ENCODE measurements around the gene DEPP1. TPM values are rescaled to one million over a fixed set of nuclear protein-coding genes. Genes with fewer than 3 reads are reported as not detected.

DEPP1 gene
- total and polyA plus RNA-seq, 10 of the 15 experiments (the other 5 are each of a cell fraction or from before 2014, with no cell fraction given) = 1.7 to 12.1 (median 7.3) TPM

DNA sequence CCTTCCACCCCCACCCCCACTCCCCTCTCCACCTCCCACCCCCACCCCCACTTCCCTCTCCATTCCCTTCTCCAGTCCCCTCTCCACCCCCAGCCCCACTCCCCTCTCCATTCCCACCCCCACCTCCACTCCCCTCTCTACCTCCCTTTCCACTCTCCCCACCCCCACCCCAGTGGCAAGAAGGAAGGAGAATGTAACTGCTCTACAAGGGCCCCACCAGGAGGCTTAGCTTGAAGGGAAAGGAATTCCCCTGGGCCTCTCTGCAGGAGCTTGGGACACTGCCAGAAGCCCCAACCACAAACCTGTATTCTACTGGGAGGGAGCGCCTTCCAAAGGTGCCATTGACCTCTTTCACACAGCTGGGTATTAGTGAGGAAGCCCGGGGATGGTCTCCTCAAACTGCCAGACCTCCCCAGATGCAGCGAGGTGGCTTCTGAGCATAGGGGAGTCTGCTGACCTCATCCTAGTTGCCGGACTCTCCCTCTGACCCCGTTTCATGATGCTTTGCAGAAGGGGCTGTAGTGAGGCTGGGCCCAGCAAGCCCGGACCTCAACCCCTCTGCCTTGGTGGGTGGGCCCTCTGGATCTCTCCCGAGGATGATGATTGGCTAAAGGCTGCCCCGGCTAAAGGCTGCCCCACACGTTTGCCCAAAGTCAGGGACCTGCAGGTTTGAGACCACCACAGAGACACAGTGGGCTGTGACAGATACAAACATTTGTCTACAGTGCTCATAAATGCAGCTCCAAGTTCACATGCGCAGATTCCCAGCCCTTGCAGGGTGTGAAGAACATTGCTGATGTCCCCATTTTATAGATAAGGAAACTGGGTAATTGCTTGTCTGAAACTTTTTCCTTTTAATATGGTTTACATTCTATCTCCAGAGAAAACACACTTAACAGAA lies 2.9 kb downstream of the DEPP1 start (continued):
- TF ChIP-seq, protein P1, sequence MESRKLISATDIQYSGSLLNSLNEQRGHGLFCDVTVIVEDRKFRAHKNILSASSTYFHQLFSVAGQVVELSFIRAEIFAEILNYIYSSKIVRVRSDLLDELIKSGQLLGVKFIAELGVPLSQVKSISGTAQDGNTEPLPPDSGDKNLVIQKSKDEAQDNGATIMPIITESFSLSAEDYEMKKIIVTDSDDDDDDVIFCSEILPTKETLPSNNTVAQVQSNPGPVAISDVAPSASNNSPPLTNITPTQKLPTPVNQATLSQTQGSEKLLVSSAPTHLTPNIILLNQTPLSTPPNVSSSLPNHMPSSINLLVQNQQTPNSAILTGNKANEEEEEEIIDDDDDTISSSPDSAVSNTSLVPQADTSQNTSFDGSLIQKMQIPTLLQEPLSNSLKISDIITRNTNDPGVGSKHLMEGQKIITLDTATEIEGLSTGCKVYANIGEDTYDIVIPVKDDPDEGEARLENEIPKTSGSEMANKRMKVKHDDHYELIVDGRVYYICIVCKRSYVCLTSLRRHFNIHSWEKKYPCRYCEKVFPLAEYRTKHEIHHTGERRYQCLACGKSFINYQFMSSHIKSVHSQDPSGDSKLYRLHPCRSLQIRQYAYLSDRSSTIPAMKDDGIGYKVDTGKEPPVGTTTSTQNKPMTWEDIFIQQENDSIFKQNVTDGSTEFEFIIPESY (IDR thresholded peaks at IDR 0.05) = no peak
- TF ChIP-seq HDAC6 (IDR thresholded peaks at IDR 0.05; ENCODE audit: unreplicated experiment) = no peak
- TF ChIP-seq, protein P2, sequence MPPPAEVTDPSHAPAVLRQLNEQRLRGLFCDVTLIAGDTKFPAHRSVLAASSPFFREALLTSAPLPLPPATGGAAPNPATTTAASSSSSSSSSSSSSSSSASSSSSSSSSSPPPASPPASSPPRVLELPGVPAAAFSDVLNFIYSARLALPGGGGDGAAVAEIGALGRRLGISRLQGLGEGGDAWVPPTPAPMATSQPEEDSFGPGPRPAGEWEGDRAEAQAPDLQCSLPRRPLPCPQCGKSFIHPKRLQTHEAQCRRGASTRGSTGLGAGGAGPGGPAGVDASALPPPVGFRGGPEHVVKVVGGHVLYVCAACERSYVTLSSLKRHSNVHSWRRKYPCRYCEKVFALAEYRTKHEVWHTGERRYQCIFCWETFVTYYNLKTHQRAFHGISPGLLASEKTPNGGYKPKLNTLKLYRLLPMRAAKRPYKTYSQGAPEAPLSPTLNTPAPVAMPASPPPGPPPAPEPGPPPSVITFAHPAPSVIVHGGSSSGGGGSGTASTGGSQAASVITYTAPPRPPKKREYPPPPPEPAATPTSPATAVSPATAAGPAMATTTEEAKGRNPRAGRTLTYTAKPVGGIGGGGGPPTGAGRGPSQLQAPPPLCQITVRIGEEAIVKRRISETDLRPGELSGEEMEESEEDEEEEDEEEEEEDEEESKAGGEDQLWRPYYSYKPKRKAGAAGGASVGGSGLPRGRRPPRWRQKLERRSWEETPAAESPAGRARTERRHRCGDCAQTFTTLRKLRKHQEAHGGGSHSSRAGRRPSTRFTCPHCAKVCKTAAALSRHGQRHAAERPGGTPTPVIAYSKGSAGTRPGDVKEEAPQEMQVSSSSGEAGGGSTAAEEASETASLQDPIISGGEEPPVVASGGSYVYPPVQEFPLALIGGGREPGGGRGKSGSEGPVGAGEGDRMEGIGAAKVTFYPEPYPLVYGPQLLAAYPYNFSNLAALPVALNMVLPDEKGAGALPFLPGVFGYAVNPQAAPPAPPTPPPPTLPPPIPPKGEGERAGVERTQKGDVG (CRISPR knock-in tag; IDR thresholded peaks at IDR 0.05) = no peak
- TF ChIP-seq TAF1 (IDR thresholded peaks at IDR 0.05; ENCODE audit: borderline replicate concordance, low read depth, low read length) = no peak
- TF ChIP-seq, protein P3, sequence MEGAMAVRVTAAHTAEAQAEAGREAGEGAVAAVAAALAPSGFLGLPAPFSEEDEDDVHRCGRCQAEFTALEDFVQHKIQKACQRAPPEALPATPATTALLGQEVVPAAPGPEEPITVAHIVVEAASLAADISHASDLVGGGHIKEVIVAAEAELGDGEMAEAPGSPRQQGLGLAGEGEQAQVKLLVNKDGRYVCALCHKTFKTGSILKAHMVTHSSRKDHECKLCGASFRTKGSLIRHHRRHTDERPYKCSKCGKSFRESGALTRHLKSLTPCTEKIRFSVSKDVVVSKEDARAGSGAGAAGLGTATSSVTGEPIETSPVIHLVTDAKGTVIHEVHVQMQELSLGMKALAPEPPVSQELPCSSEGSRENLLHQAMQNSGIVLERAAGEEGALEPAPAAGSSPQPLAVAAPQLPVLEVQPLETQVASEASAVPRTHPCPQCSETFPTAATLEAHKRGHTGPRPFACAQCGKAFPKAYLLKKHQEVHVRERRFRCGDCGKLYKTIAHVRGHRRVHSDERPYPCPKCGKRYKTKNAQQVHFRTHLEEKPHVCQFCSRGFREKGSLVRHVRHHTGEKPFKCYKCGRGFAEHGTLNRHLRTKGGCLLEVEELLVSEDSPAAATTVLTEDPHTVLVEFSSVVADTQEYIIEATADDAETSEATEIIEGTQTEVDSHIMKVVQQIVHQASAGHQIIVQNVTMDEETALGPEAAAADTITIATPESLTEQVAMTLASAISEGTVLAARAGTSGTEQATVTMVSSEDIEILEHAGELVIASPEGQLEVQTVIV (IDR thresholded peaks at IDR 0.05; ENCODE audit: borderline replicate concordance, partially characterized antibody) = no peak
- TF ChIP-seq EED (IDR thresholded peaks at IDR 0.05; ENCODE audit: low read depth) = peak; percentile 51
- no peak for TF ChIP-seq RB1 (IDR thresholded peaks at IDR 0.05; ENCODE audit: borderline replicate concordance)
- TF ChIP-seq NFXL1 (IDR thresholded peaks at IDR 0.05; ENCODE audit: borderline replicate concordance) = no peak
- TF ChIP-seq BHLHE40 (IDR thresholded peaks at IDR 0.05; ENCODE audit: borderline replicate concordance in 1 of 2, low read depth in 2 of 2, low read length in 1 of 2) = 0 out of 4 replicates have a peak, but pooled peaks of 1 of the 2 experiments have one; percentile 25
- TF ChIP-seq SREBF1 (IDR thresholded peaks at IDR 0.05; ENCODE audit: low read length) = no peak
- TF ChIP-seq ZSCAN29 (IDR thresholded peaks at IDR 0.05) = no peak
- no peak for TF ChIP-seq TCF3 (IDR thresholded peaks at IDR 0.05; ENCODE audit: borderline replicate concordance, insufficient read depth, low read depth, low read length)
- no peak for TF ChIP-seq TCF7 (IDR thresholded peaks at IDR 0.05; ENCODE audit: borderline replicate concordance)
- no peak for TF ChIP-seq SP1 (IDR thresholded peaks at IDR 0.05; ENCODE audit: low read depth, low read length)
- TF ChIP-seq PAX5 (IDR thresholded peaks at IDR 0.05; ENCODE audit: borderline replicate concordance, low read depth, low read length) = no peak
- TF ChIP-seq MYC (IDR thresholded peaks at IDR 0.05; ENCODE audit: insufficient read depth, insufficient read length, insufficient replicate concordance, low read length, severe bottlenecking) = no peak
- no peak; a peak in 2 of 4 replicates for TF ChIP-seq IKZF2 (IDR thresholded peaks at IDR 0.05)
- TF ChIP-seq FOXK2 (IDR thresholded peaks at IDR 0.05) = no peak
- no peak for TF ChIP-seq MTA2 (IDR thresholded peaks at IDR 0.05; ENCODE audit: low read depth)
